Measurements from ENCODE around the gene ARHGAP32.

Gene ARHGAP32

GRCh38 chr11:128916037-128916572, 276.0 kb downstream of the ARHGAP32 start:
- no peak for TF ChIP-seq POLR2A (IDR thresholded peaks at IDR 0.05; ENCODE audit: low read length)
- TF ChIP-seq GATA1 (IDR thresholded peaks at IDR 0.05; ENCODE audit: low read depth, low read length), result no peak
- DNase-seq, result no peak

GRCh38 chr11:128915149-128915521, 277.0 kb downstream of the ARHGAP32 start:
- no peak for DNase-seq
- TF ChIP-seq GATA1 (IDR thresholded peaks at IDR 0.05; ENCODE audit: low read depth, low read length) (no peak), POLR2A (IDR thresholded peaks at IDR 0.05; ENCODE audit: low read length) (no peak)

Data from erythroblast (primary cell).